SKM-1 treated with dmso at 0.1 percent for 144 hours (cell line): ENCODE data around the gene THNSL1.

Experiments used
- DNase-seq: peaks from one replicate; lab custom pipeline; 2025; ENCODE audit not compliant: unreplicated experiment; lab: John Stamatoyannopoulos, UW

The THNSL1 gene

DNA sequence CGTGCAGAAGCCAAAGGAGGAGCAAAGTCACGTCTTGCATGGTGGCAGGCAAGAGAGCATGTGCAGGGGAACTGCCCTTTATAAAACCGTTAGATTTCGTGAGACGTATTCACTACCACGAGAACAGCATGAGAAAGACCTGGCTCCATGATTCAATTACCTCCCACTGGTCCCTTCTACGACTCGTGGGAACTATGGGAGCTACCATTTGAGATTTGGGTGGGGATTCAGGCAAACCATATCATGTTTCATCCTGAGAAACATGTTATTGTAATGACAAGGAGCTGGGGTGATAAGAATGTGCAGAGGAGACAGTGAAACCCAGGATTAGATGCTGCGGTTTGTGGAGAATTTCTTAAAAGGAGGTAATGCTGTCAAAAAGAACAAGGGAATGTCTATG is 34.0 kb downstream of the THNSL1 start:
- no peak for DNase-seq

DNA sequence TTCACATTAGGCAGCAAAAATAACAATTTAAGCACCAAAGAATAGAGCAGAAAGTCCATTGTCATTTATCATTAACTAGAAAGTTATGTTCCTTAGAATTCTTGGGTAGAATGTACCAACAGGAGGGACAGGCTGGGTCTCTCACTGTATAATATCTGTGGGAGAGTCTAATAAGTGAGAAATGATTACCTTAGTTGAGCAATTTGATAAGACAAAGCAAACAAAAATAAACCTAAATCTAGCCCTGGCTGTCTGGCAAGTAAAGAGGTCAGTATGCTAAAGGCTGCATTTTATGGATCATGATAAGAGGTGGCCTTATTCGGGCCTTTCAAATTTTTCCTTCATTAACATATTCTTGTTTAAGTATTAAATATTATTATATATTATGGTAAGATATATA is 35.6 kb downstream of the THNSL1 start:
- no peak for DNase-seq

DNA sequence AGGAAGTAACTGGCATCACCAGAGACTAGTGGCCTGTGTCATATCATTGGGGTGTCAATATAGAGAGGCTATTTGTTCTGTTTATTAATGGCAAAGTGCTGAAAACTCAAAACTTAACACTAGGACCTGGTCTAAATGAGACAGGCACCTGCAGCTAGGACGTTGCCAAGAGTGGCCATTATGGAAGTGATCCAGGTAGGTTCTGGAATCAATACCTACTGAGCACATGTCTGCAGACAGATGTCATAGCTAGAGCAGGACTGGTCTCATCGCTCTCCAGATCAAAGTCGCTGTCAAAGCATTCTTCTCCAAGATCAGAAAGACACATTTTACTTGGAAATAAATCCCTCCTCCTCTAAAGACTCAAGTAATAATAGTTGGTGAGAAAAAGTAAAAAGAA is 40.3 kb downstream of the THNSL1 start:
- no peak for DNase-seq

DNA sequence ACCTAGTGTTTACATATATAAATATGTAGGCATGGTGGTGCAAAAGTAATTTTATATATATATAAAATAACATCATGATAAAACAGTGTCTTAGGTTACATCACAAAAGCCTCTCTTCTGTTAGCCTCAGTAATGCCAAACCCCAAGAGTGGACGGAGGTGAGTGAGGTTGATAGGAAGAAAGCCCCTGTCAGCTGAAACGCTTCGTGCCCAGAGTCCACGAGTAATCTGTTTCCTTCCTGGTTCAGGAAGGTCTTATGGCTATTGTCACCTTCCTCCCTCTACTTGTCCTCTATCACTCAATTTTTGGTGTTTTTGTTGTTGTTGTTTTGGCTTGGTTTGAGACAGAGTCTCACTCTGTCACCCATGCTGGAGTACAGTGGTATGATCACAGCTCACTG is 41.5 kb downstream of the THNSL1 start:
- DNase-seq, result no peak

DNA sequence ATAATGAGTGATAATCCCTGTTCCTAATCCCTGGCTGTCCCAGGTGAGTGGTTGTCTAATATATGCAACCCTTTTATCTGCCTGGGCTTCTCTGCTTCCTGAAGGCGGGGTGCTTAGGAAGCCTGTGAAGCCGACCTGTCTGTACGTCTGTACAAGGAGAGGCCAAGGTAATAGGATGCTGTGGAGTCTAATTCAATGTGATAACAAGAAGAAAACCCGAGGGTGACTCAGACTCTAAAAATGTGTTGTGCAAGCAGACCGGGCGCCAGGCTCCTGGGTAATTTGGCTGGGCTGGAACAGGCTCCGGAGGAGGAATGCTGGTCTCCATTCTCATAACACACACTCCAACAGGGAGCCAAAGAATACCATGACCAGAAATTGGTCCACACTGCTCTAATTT is 43.6 kb downstream of the THNSL1 start:
- DNase-seq, result no peak

DNA sequence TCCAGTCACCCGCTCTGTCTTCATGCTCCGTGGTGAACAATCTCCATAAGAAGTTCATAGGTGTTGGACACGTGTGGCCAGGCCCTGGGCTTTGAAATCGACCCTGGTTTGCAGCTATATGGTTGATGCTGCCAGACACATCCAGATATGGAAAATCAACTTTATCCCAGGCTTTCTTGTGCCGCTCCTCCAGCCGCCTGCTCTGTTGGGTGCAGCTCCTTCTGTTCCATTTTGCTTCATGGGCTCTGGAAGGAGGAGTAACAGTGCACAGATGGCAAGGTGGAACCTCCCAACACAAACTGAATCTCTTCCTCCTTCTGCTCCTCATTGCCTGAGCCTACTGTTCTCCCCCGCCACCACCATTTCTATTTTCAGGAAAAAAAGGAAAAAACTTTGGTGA is 44.7 kb downstream of the THNSL1 start:
- DNase-seq, result no peak

DNA sequence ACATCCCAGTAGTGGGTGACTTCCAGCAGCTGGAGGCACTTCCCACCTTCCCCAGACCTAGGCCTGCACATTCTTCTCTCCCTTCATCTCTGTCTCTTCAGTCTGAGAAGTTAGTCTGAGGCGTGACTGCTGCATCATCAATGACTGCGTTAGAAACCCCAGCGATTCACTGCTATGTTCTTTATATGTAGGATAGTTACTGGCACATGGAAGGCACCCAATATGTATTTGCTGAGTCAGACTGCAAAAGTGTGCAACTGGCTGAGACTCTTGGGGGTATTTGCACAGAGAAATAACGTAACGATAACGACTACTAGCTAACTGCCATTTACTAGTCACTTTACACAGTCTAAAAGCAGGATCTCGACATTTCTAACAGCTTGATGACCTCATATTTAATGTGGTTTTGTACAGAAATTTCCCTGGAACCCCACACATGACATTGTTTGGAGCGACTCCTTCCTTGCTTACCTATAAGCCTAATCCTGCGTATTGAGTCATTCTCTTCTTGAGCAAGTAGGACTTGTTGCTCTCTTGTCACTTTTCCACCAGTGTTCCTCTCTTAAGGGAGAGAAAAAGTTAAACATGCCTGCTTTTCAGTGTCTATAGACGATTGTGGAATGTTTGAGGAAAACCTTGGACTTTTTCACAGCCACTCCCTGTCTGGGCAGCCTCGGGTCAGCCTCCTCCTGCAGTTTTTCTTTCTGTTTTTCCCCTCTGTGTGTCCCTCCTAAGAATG is 45.5 kb downstream of the THNSL1 start:
- DNase-seq, result no peak

DNA sequence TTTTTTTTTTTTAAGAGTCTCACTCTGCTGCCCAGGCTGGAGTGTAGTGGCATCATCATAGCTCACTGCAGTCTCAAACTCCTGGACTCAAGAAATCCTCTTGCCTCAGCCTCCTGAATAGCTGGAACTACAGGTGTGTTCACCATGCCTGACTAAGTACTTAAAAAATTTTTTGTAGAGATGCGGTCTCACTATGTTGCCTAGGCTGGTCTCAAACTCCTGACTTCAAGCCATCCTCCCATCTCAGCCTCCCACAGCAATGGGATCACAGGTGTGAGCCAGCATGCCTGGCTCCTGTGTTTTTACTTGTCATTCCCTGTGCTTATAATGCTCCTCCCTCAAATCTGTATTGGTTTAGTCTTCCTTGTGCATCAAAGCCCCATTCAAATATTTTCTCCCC is 46.7 kb downstream of the THNSL1 start:
- no peak for DNase-seq

DNA sequence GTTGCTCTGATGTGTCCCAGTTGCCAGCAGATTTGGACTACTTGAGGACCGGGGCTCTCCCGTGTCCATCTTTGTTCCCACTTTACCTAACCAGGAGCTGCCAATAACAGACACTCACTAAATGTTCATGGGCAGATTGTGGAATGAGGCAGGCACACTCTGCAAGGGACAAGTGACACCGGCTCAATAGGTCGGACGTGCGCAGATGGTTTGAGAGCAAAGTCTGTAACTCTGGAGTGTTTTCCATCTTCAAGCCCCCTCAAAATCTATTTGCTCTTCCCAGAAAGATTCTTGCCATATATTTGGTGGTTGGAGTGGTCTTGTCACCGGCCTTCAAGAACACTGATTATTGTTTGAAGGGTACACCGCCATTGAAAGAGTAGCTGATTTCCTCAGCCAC is 47.2 kb downstream of the THNSL1 start:
- DNase-seq, result no peak

DNA sequence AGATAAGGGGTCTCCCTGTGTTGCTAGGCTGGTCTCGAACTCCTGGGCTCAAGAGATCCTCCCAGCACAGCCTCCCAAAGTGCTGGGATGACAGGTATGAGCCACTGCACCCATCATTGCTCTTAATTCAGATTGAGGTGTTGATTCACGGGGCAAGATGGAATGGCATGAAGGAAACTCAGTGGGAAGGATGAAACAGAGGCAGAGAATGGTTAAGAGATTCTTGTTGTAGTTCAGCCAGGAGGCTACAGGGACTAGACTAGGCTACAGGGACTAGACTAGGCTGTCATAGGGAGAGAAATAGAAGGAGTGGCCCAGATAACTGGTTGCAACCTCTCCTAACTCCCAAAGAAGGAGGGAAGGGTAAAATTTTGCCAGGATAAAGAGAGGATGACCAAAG is 48.0 kb downstream of the THNSL1 start:
- DNase-seq, result no peak

DNA sequence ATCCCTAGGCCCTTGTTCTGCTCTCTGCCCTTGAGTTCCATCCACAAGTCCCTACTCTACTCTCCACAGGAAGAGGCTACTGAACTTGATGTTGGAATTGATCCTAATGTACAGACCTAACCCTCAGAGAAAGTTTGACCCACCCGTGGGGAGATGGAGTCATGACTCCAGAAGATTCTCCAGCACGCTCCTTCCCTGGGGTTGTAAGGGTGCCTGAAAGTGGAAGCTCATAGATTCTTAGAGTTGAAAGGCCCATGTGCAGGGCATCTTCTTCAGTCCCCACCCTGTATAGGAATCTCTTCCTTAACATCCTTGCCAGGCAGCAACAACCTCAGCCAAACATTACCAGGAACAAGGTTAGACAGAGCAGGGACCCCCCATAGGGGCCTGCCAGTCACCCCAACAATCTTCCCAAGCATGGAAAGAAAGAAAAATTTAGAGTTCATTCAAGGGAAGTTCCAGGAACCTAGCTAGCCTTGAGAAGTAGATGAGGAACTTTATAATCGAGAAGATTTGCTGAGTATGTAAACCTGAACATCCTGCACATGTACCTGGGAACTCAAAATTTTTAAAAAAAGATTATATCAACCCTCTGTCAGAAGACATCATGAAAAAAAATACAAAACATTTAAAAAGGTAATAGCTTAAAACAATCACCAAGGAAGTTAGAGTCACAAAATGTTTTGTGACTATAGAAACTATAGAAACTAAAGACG is 49.5 kb downstream of the THNSL1 start:
- DNase-seq, result no peak

DNA sequence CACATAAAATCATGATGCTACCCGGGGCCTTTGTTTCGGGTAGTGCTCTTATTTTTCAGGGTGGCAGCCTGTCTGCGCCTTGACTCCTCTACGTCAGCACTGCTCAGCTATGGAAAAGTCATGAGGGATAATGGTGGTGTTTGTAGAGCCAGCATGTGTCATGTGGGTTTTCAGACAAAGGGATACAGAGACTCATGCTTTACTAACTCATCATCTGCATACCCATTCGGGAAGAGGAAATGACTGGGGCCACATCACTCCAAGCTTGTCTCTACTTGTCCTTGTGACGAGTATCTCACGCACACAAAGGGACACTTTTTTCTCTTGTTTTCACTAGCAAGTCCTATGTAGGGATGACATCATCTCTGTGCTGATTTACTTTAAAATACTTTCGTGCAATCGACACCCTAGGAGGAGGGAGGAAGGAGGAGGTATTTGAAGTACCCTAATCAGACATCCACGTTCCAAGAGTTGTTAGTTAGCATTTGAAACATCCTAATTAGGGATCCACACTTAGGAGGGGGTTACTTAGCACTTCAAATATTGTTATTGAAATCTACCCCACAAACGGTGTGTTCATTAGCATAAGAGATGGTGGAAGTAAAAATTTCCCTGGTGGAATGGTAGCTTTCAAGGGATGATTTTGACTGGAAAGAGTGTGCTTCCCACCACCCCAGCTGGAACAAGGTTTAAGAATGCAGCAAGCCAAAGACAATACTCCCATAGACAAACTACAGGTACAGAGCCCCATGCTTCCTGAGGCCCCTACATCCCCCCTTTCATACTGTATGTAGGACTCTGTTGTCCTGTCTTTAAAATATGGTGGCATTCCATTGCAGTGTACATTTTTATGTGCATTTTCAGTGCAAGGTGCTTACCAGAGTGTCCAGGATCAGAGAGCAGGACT is 52.0 kb downstream of the THNSL1 start:
- no peak for DNase-seq

DNA sequence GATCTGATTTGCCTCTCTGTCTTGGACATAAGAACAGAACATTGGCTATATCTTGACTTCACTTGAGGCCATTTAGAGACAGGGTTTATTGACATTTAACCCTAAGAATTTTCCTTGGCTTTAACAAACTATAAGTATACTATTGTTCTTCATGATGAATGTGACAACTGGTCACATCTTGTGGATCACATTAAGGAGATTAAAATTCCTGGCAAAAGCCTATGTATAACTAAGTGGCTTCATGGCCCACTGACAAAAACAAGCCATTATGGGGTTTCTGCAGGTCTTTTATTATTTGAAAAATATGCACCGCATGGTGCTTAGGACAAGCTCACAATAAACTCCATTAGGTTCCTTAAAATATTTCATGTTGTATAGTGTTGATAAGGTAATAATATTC is 54.8 kb downstream of the THNSL1 start:
- no peak for DNase-seq

DNA sequence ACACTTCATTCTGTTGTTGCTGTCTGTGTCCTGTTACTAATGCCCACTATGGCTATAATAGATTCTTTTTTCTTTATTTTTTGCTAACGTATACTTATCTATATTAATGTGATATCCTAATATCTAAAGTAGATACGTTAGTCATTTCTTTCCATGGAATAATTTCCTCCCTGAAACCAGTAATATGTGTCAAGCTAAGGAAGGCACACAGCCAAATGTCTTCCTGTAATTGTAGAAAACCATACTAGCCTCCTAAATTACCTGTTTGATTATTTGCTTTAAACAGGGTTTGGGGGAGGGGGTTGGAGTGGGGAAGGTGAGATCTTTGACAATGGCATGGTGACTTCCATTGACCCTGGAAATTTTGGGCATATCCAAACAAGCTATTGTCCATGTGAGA is 56.4 kb downstream of the THNSL1 start:
- DNase-seq, result no peak

DNA sequence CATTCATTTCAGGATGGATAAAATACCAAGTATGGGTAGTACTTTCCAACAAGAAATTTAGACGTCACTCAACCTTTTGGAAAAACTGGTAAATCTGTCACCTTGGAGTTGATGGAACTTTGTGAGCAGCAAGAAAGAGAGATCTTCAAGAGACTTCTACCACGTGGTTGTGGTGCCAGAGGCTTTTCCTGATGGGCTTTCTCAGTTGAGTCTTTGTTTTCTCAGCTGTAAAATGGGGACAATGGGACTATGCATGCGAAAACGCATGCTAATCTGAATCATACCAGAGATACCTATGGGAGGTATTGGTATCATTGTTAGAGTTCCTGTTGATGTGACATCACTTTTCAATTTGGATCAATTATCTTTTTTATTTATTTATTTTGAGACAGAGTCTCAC is 59.4 kb downstream of the THNSL1 start:
- no peak for DNase-seq
